Omental fat pad (tissue), 4 donors: ENCODE results near the gene IGFBP4. TPM values are rescaled to one million over a fixed set of nuclear protein-coding genes. Genes with fewer than 3 reads are reported as not detected.

Source experiments
- ATAC-seq: fragments of 150-250 bp; one replicate; pipeline ENCODE4 v1.9.1; 2016; ENCODE audit warnings: mild to moderate bottlenecking, moderate library complexity; ENCODE audit not compliant: low FRiP score
- DNase-seq: peaks from one replicate; pipeline ENCODE4 v3.0.0-alpha.2; 2019; ENCODE audit warnings: low spot score
- total RNA-seq, 4 donors: library from RNA; depleted of rRNA; stranded (reverse); fragments of >200 nt; gene quantifications; one replicate each; pipeline ENCODE4 v1.1.0, GENCODE V29; 2016
- TF ChIP-seq, protein P1 (sequence below), 3 donors: fragments of 450-650 bp; IDR thresholded peaks; one replicate each; pipeline ENCODE4 v1.5.1; 2016 to 2017; ENCODE audit warnings: antibody characterized with exemption in 3 of 3, mild to moderate bottlenecking in 3 of 3, moderate library complexity in 2 of 3

The IGFBP4 gene
- total RNA-seq, 4 donors from 2014 or later, result 352 to 633 (median 429) TPM

GRCh38 chr17:40471846-40472732 lies 28.8 kb downstream of the IGFBP4 start:
- TF ChIP-seq, protein P1, sequence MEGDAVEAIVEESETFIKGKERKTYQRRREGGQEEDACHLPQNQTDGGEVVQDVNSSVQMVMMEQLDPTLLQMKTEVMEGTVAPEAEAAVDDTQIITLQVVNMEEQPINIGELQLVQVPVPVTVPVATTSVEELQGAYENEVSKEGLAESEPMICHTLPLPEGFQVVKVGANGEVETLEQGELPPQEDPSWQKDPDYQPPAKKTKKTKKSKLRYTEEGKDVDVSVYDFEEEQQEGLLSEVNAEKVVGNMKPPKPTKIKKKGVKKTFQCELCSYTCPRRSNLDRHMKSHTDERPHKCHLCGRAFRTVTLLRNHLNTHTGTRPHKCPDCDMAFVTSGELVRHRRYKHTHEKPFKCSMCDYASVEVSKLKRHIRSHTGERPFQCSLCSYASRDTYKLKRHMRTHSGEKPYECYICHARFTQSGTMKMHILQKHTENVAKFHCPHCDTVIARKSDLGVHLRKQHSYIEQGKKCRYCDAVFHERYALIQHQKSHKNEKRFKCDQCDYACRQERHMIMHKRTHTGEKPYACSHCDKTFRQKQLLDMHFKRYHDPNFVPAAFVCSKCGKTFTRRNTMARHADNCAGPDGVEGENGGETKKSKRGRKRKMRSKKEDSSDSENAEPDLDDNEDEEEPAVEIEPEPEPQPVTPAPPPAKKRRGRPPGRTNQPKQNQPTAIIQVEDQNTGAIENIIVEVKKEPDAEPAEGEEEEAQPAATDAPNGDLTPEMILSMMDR (IDR thresholded peaks at IDR 0.05), result no peak
- DNase-seq (no peak), ATAC-seq (no peak)

DNA sequence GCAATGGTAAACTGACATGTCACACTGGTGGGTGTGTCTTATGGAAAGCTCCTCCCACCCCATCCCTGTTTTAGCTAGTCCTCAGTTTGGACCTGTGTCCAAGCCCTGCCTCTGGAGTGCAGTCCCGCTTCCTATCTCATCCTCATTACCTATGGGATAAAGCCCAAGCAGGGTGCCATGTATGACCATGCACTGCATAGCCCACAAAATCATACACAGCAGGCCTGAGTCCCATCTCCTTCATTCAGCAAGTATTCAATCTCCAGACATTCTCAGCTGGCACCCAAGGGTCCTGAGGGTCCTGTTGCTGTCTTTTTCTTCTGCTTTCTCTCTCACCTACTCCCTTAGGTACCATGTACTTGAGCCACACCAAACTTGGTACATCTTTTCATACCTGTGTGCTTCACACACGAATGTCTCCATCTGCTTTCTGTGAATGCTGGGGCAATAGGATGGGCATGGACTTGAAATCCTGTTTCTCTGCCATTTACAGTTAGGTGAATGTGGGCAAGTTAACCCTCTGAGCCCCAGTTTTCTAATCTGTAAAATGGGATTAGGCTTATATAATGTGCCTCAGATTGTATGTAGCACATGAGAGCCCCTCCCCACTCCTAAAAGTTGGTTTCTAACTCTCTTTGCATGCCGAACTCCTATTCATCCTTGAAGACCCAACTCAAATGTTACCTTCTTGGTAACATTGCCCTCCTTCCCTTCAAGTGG lies 29.6 kb downstream of the IGFBP4 start:
- TF ChIP-seq, protein P1 (IDR thresholded peaks at IDR 0.05), result no peak
- DNase-seq (no peak), ATAC-seq (no peak)

GRCh38 chr17:40473573-40474365 lies 30.5 kb downstream of the IGFBP4 start:
- ATAC-seq (no peak), DNase-seq (no peak)
- TF ChIP-seq, protein P1 (IDR thresholded peaks at IDR 0.05), result no peak

DNA sequence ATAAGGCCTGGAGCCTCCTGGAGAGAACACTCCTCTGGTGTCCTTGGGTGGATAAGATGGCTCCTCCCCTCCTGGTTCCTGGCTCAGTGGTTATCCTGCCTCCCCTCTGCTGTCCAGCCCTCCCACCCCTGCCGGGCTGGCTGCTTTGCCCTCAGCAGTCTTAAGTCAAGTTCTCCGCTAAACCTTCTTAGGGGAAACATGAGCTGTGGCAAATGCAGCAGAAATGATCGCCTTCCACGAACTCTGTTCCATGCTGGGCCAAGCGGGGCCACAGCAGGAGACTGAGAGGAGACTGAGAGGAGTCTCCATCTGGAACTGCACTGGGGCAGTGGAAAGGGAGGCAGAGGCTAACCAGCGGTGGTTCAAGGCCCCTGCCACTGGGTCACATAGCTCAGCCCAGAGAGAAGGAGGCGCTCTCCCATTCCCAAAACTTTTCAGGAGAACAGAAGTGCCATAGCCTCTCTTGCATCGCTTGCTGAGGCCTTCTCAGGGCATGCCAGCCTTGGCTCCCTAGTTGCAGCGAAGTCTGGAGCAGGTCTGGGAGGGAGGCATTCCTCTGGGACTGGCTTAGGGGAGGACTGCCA lies 31.3 kb downstream of the IGFBP4 start:
- TF ChIP-seq, protein P1 (IDR thresholded peaks at IDR 0.05), result no peak
- DNase-seq (no peak), ATAC-seq (no peak)

GRCh38 chr17:40475234-40475908 lies 32.1 kb downstream of the IGFBP4 start:
- no peak for DNase-seq

More at GRCh38 chr17:40475234-40475908, 32.1 kb downstream of the IGFBP4 start:
- ATAC-seq, result no peak
- TF ChIP-seq, protein P1 (IDR thresholded peaks at IDR 0.05), result no peak
